Activated CD8-positive, alpha-beta memory T cell treated with anti-CD3 and anti-CD28 coated beads, Interleukin-2, amount 50 U/mL, for 48 hours (primary cell): Measurements from ENCODE around the gene UGT2B15.
"Not testable (repeated sequence)": the region's sequence is repeated elsewhere in the genome, so short reads cannot be mapped to it uniquely, and the experiment has no call there.

Experiments used
- DNase-seq: peaks from one replicate; pipeline ENCODE4 v3.0.0-alpha.2; 2020

The UGT2B15 gene

DNA sequence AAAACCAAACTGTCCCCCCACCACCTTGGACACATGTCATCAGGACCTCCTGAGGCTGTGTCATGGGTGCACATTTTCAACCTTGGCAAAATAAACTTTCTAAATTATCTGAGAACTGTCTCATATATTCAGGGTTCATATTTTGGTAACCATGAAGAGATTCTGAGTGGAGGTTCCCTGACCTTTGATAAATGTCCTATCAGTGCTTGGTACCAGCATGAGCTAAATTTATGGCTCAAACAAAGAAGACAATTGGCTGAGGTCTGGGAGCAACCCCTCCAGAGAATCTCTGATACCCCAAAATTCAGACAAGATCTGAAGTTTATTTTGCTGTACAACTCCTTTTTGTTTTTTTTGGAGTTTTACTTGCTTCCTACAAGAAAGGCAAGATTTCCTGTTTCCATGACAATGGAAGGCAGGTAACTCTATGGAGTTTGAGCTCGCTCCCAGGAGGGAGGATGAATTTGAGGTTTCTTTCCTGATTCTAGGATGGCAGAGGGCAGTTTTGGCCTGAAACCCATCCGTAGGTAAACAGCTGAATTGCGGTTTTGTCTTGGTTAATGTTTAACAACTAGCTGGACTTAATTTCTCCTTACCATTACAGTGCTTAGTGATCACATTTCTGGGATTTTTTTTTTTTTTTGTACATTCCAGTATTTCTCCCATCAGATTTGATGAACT, 14.5 kb downstream of the UGT2B15 start:
- DNase-seq: no peak

- no peak for DNase-seq
These were observed 15.3 kb downstream of the UGT2B15 start for GRCh38 chr4:68654946-68655721.

- no peak for DNase-seq
These were observed 18.5 kb downstream of the UGT2B15 start for GRCh38 chr4:68651932-68652331.

- no peak for DNase-seq
These were observed 40.1 kb downstream of the UGT2B15 start for GRCh38 chr4:68630371-68630770.

DNA sequence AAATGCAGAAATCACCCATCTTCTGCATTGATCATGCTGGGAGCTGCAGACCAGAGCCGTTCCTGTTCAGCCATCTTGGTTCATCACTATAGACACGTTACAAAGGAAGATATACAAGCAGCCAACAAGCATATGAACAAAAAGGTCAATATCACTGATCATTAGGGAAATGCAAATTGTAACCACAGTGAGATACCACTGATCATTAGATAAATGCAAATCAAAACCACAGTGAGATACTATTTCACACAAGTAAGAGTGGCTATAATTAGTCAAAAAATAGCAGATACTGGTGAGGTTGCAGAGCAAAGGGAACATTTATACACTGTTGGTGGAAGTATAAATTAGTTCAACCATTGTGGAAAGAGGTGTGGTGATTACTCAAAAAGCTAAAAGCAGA, 47.7 kb downstream of the UGT2B15 start:
- not testable (repeated sequence) for DNase-seq

DNA sequence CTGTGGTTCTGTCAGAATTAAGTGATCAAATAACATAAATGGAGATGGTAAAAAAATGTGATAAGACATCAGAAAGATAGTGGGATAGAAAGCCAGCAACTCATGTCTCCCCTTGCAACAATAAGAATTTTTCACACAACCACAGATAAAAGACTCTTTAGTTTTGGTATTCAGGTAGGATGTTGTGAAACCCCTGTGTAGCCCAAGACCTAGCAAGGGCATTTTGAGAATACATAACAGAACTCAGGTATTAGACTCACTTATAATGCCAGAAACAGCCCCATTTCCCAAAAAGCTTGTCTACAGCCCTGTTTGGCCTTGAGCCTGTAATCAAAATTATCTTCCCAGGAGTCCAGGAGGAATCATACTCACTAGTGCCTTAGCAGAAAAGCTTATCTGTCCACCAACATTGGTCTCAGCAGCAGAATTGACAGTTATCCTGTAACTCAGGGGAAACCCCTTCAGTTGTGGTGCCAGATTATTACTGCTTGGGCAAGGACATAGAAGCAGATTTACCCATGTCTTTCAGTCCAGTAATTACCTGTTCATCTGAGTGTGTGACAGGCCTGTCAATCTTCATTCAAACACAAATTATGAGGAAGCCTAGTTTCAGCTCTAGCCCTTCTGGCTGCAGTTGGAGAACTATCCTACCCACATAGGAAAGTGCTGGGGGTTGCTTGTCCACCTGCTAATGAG, 53.3 kb downstream of the UGT2B15 start:
- DNase-seq: no peak

DNA sequence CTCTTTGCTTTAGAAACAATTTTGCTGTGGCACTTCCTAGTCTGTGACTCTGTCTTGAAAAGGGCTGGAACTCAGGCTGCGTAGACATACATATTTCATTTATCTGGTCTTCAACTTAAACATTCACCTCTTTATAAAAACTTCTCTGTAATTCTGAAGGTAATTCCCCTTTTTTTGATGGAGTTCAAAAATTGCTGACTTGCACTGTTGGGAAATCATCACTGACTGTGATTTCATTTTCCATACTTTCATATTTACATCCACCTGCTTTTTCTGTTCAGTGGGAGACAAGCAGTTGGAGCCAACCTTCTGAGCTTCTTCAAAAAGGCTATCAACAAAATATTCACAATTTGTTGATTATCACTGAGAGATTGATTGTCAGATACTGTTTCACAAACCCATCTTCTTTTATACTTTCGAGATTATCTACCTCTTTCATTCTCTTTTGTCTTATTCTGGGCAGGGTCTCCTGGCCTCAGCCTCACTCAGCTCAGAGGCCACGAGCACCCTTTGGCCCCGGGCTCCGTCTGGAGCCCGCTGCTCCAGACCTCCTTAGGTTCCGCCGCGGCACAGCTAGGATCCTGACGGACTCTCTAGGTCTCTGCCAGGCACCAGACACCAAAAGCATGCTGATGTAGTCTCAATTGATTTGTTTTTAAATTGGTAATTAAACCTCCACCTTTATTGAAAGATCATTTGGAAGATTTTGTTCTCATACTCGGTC, 54.6 kb downstream of the UGT2B15 start:
- DNase-seq: no peak

- DNase-seq: no peak
These were observed 56.7 kb downstream of the UGT2B15 start for GRCh38 chr4:68613752-68614151.

GRCh38 chr4:68606240-68606639, 64.2 kb downstream of the UGT2B15 start:
- DNase-seq: no peak

- no peak for DNase-seq
These were observed 71.3 kb downstream of the UGT2B15 start for GRCh38 chr4:68599150-68599549.

GRCh38 chr4:68597482-68597881, 73.0 kb downstream of the UGT2B15 start:
- no peak for DNase-seq
